Suprapubic skin (tissue), 4 donors: Measurements from ENCODE around the gene THAP11.

Source experiments
- CTCF ChIP-seq, 2 donors: fragments of 200-600 bp in 1 of 2; fragments of 450-650 bp in 1 of 2; sonication (generic) in 1 of 2; IDR thresholded peaks; one replicate each; pipeline ENCODE4 v1.5.1; 2016 to 2019; ENCODE audit warnings: antibody characterized with exemption in 2 of 2, mild to moderate bottlenecking in 1 of 2, moderate library complexity in 1 of 2
- POLR2A ChIP-seq, 2 donors: fragments of 450-650 bp; IDR thresholded peaks; one replicate each; pipeline ENCODE4 v1.6.1; 2017; ENCODE audit warnings: antibody characterized with exemption in 2 of 2, mild to moderate bottlenecking in 2 of 2, moderate library complexity in 2 of 2
- POLR2AphosphoS5 ChIP-seq, 3 donors: sonication (generic); formaldehyde crosslinking; IDR thresholded peaks; one replicate each; pipeline ENCODE4 v1.6.1; 2017; ENCODE audit warnings: antibody characterized with exemption in 3 of 3

- TF ChIP-seq POLR2AphosphoS5 (IDR thresholded peaks at IDR 0.05) (no peak), CTCF (IDR thresholded peaks at IDR 0.05) (no peak), POLR2A (IDR thresholded peaks at IDR 0.05) (no peak)
These were observed 13.5 kb upstream of the THAP11 start for GRCh38 chr16:67828651-67829050.
